ENCODE results near the gene HOXC4.
"Not testable (repeated sequence)": the region's sequence is repeated elsewhere in the genome, so short reads cannot be mapped to it uniquely, and the experiment has no call there.

HOXC4 gene

DNA sequence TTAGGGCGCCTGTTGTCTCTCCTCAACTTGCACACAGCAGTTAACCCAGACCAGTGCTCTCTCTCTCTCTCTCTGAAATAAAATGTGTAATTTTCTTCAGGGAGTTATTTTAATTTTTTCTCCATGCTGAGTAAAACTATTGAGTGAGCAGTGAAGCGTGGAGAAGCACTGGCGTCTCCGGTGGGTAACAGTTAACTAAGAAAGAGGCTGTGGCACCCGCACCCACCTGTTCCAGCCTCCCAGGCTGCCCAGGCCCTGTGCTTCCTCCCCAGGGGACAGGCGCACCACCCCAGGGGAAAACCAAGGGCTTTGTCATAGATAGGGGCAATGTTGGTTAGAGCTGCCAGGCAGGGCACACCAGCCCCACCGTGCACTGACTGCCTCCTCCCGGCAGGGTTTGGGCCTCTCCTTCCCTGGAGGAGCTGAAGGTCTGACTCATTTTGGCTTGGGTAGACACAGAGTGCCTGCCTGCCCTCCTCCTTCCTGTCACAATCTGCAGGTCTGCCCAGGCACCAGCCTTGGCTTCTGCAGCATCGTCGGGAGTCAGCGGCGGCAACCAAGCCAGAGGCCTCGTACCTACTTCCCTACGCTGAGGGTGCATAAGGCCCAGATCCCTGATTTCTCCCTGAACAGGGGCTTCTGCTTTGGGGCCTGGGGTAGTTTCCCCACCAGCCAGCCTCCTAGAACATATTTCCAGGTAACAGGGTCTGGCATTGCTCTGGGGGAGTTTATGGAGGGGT lies 16.8 kb upstream of the HOXC4 start:
- no peak for DNase-seq
- Histone ChIP-seq H3K4me3 (ENCODE audit: insufficient read depth, low read depth, low read length, poor library complexity, severe bottlenecking) (no peak overlapping the region), H3K4me1 (ENCODE audit: control insufficient read depth, insufficient read depth, low read length, poor library complexity, severe bottlenecking) (peaks cover 10% of the 10 kb centered on the region), H3K36me3 (ENCODE audit: control insufficient read depth, insufficient read depth, low read length) (no peaks in the 10 kb centered on the region), H3K27me3 (replicated peaks; ENCODE audit: control insufficient read depth, insufficient read depth, low read length, poor library complexity, severe bottlenecking) (peaks cover 64% of the 10 kb centered on the region), H3K27ac (ENCODE audit: insufficient read depth, low read length, poor library complexity, severe bottlenecking) (no peak overlapping the region), H3K9me3 (ENCODE audit: control insufficient read depth, low read length) (peaks cover 12% of the 10 kb centered on the region)

DNA sequence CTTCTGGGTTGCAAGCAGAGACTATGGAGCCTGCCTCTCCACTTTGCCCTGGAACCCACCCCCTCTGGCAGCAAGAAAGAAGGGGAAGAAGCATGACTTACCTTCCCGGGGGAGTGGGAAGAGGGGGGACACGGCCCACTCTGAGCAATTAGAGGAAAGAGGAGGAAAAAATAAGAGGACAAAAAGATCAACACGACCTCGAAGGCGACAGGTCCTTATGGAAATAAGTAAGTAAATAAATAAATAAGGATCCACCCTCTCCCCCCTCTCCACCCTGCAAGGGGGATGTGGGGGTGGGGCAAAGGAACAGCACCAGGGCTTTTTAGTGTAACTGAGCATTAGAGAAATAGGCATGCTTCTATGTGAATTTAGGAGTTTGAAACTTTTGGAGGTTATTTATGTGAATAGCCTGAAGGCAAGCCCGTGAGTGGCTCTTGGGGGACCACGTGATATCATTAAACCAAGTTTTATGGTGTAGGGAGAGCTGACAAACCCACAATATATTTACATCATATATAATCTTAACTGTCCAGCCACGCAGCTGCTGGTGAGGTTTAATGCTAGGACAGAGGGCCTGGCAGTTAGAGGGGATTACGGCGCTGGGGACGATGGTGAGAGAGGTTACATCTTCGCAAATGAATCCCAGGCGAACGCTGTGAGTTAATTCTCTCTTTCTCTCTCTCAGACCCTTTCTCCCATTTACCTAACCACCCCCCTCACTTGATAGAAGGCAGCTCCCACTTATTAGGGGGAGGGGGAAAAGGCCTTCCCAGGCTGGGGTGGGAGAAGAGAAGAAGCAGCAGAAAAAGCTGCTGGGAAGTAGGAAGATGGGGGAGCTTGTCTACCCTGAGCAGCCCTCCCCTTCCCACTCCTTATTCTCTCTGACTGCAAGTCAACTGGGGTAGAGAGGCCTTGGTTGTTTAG lies 16.0 kb upstream of the HOXC4 start:
- Histone ChIP-seq H3K4me1 (ENCODE audit: control insufficient read depth, insufficient read depth, low read length, poor library complexity, severe bottlenecking) (peaks cover 10% of the 10 kb centered on the region), H3K36me3 (ENCODE audit: control insufficient read depth, insufficient read depth, low read length) (no peaks in the 10 kb centered on the region), H3K27me3 (replicated peaks; ENCODE audit: control insufficient read depth, insufficient read depth, low read length, poor library complexity, severe bottlenecking) (peaks cover 56% of the 10 kb centered on the region), H3K9me3 (ENCODE audit: control insufficient read depth, low read length) (peaks cover 7% of the 10 kb centered on the region), H3K4me3 (ENCODE audit: insufficient read depth, low read depth, low read length, poor library complexity, severe bottlenecking) (no peak overlapping the region), H3K27ac (ENCODE audit: insufficient read depth, low read length, poor library complexity, severe bottlenecking) (no peak overlapping the region)
- no peak for DNase-seq

DNA sequence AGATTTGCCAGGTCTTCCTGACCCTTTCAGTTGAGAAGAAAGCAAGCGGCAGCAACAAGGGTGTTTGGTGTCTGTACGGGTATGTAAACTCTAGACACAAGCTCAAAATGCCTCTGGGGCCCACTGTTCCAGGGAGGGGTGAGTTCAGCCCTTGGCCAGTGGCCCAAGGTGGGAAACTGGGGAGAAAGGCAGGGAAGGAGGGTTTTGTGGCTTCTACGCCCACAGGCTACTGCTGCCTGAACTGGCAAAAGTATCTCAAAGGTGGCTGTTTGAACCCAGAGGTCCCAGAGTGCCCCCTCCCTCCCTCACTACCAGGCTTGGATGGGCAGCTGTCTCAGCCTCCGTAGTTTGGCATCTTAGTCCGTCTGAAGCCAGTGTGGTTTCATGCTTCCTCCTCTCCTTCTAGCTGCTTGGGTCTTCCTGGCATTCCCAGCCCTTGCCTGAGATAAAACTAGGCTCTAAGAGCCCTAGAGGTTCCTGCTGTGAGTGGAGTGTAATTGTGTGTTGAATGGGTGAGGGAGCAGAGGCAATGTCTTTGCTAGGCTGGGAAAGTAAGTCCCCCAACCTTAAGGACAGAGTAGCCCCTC lies 15.3 kb upstream of the HOXC4 start:
- no peak overlapping the region for H3K27ac ChIP-seq (ENCODE audit: insufficient read depth, low read length, poor library complexity, severe bottlenecking)
- H3K4me1 ChIP-seq (ENCODE audit: control insufficient read depth, insufficient read depth, low read length, poor library complexity, severe bottlenecking): peaks cover 10% of the 10 kb centered on the region
- H3K4me3 ChIP-seq (ENCODE audit: insufficient read depth, low read depth, low read length, poor library complexity, severe bottlenecking): no peak overlapping the region

GRCh38 chr12:54038871-54039414 lies 14.7 kb upstream of the HOXC4 start:
- Histone ChIP-seq H3K4me3 (ENCODE audit: insufficient read depth, low read depth, low read length, poor library complexity, severe bottlenecking) (no peak overlapping the region), H3K27ac (ENCODE audit: insufficient read depth, low read length, poor library complexity, severe bottlenecking) (no peak overlapping the region), H3K9me3 (ENCODE audit: control insufficient read depth, low read length) (no peaks in the 10 kb centered on the region), H3K4me1 (ENCODE audit: control insufficient read depth, insufficient read depth, low read length, poor library complexity, severe bottlenecking) (peaks cover 7% of the 10 kb centered on the region), H3K27me3 (replicated peaks; ENCODE audit: control insufficient read depth, insufficient read depth, low read length, poor library complexity, severe bottlenecking) (peaks cover 44% of the 10 kb centered on the region), H3K36me3 (ENCODE audit: control insufficient read depth, insufficient read depth, low read length) (no peaks in the 10 kb centered on the region)
- no peak for DNase-seq

More for the DNA sequence above, 15.3 kb upstream of the HOXC4 start:
- Histone ChIP-seq H3K9me3 (ENCODE audit: control insufficient read depth, low read length) (no peaks in the 10 kb centered on the region), H3K27me3 (replicated peaks; ENCODE audit: control insufficient read depth, insufficient read depth, low read length, poor library complexity, severe bottlenecking) (peaks cover 48% of the 10 kb centered on the region), H3K36me3 (ENCODE audit: control insufficient read depth, insufficient read depth, low read length) (no peaks in the 10 kb centered on the region)
- DNase-seq: no peak

- Histone ChIP-seq H3K27me3 (replicated peaks; ENCODE audit: control insufficient read depth, insufficient read depth, low read length, poor library complexity, severe bottlenecking) (peaks cover 40% of the 10 kb centered on the region), H3K4me1 (ENCODE audit: control insufficient read depth, insufficient read depth, low read length, poor library complexity, severe bottlenecking) (peaks cover under 1% of the 10 kb centered on the region)
These were observed 14.1 kb upstream of the HOXC4 start for GRCh38 chr12:54039417-54040147.

GRCh38 chr12:54040148-54040494 lies 13.5 kb upstream of the HOXC4 start:
- H3K4me3 ChIP-seq (ENCODE audit: insufficient read depth, low read depth, low read length, poor library complexity, severe bottlenecking): no peak overlapping the region
- H3K9me3 ChIP-seq (ENCODE audit: control insufficient read depth, low read length): no peaks in the 10 kb centered on the region
- no peak overlapping the region for H3K27ac ChIP-seq (ENCODE audit: insufficient read depth, low read length, poor library complexity, severe bottlenecking)
- peaks cover 38% of the 10 kb centered on the region for H3K27me3 ChIP-seq (replicated peaks; ENCODE audit: control insufficient read depth, insufficient read depth, low read length, poor library complexity, severe bottlenecking)
- DNase-seq: no peak
- H3K4me1 ChIP-seq (ENCODE audit: control insufficient read depth, insufficient read depth, low read length, poor library complexity, severe bottlenecking): no peaks in the 10 kb centered on the region
- no peaks in the 10 kb centered on the region for H3K36me3 ChIP-seq (ENCODE audit: control insufficient read depth, insufficient read depth, low read length)

More at GRCh38 chr12:54039417-54040147, 14.1 kb upstream of the HOXC4 start:
- Histone ChIP-seq H3K36me3 (ENCODE audit: control insufficient read depth, insufficient read depth, low read length) (no peaks in the 10 kb centered on the region), H3K4me3 (ENCODE audit: insufficient read depth, low read depth, low read length, poor library complexity, severe bottlenecking) (no peak overlapping the region), H3K27ac (ENCODE audit: insufficient read depth, low read length, poor library complexity, severe bottlenecking) (no peak overlapping the region), H3K9me3 (ENCODE audit: control insufficient read depth, low read length) (no peaks in the 10 kb centered on the region)
- DNase-seq: no peak

DNA sequence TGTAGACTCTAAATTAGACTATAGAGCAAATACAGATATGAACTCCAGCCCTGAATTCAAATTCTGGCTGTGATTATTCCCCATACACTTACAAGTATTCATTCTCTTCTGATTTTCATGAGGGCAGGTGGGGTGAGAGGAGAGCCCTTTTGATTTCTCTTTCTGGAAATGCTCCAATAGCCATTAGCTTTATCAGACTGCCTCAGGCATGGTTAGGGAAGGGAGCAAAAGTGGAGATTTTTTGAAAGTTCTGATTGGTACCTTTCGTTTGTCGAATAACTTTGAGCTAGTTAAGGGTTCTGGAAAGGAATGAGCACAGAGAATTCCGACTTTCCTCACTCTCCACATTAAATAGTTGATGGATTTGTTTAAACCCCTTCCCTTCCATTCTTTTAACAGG lies 13.0 kb upstream of the HOXC4 start:
- DNase-seq: no peak
- Histone ChIP-seq H3K27me3 (replicated peaks; ENCODE audit: control insufficient read depth, insufficient read depth, low read length, poor library complexity, severe bottlenecking) (peaks cover 38% of the 10 kb centered on the region), H3K4me1 (ENCODE audit: control insufficient read depth, insufficient read depth, low read length, poor library complexity, severe bottlenecking) (no peaks in the 10 kb centered on the region), H3K9me3 (ENCODE audit: control insufficient read depth, low read length) (no peaks in the 10 kb centered on the region), H3K4me3 (ENCODE audit: insufficient read depth, low read depth, low read length, poor library complexity, severe bottlenecking) (no peak overlapping the region), H3K27ac (ENCODE audit: insufficient read depth, low read length, poor library complexity, severe bottlenecking) (no peak overlapping the region), H3K36me3 (ENCODE audit: control insufficient read depth, insufficient read depth, low read length) (no peaks in the 10 kb centered on the region)

- Histone ChIP-seq H3K4me3 (ENCODE audit: insufficient read depth, low read depth, low read length, poor library complexity, severe bottlenecking) (no peak overlapping the region), H3K9me3 (ENCODE audit: control insufficient read depth, low read length) (no peaks in the 10 kb centered on the region), H3K27ac (ENCODE audit: insufficient read depth, low read length, poor library complexity, severe bottlenecking) (no peak overlapping the region), H3K36me3 (ENCODE audit: control insufficient read depth, insufficient read depth, low read length) (no peaks in the 10 kb centered on the region), H3K27me3 (replicated peaks; ENCODE audit: control insufficient read depth, insufficient read depth, low read length, poor library complexity, severe bottlenecking) (peaks cover 39% of the 10 kb centered on the region), H3K4me1 (ENCODE audit: control insufficient read depth, insufficient read depth, low read length, poor library complexity, severe bottlenecking) (no peaks in the 10 kb centered on the region)
- no peak for DNase-seq
These were observed 12.4 kb upstream of the HOXC4 start for GRCh38 chr12:54041097-54041690.

DNA sequence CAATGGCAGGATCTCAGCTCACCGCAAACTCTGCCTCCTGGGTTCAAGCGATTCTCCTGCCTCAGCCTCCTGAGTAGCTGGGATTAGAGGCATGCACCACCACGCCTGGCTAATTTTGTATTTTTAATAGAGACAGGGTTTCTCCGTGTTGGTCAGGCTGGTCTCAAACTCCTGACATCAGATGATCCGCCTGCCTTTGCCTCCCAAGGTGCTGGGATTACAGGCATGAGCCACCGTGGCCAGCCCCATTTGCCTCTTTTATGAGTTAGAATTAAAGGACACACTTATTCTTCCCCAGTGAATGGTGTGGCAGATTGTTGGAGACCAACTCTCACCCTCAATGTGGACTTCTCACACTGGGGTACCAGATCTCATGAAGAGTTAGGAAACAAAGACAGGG lies 11.6 kb upstream of the HOXC4 start:
- H3K27me3 ChIP-seq (replicated peaks; ENCODE audit: control insufficient read depth, insufficient read depth, low read length, poor library complexity, severe bottlenecking): peaks cover 43% of the 10 kb centered on the region
- not testable (repeated sequence) for H3K9me3 ChIP-seq (ENCODE audit: control insufficient read depth, low read length); H3K27ac ChIP-seq (ENCODE audit: insufficient read depth, low read length, poor library complexity, severe bottlenecking); H3K4me1 ChIP-seq (ENCODE audit: control insufficient read depth, insufficient read depth, low read length, poor library complexity, severe bottlenecking); H3K4me3 ChIP-seq (ENCODE audit: insufficient read depth, low read depth, low read length, poor library complexity, severe bottlenecking); H3K36me3 ChIP-seq (ENCODE audit: control insufficient read depth, insufficient read depth, low read length); DNase-seq
